GM12801 (cell line): ENCODE results near the gene GALNT4.

ENCODE experiments used
- TF ChIP-seq, protein P1 (sequence below): IDR thresholded peaks from one replicate; pipeline ENCODE4 v1.5.1; 2011; ENCODE audit warnings: control low read depth; ENCODE audit not compliant: insufficient read length; ENCODE audit errors: extremely low read depth

GALNT4 gene

GRCh38 chr12:89528434-89528833 is 3.8 kb upstream of the GALNT4 start:
- TF ChIP-seq, protein P1, sequence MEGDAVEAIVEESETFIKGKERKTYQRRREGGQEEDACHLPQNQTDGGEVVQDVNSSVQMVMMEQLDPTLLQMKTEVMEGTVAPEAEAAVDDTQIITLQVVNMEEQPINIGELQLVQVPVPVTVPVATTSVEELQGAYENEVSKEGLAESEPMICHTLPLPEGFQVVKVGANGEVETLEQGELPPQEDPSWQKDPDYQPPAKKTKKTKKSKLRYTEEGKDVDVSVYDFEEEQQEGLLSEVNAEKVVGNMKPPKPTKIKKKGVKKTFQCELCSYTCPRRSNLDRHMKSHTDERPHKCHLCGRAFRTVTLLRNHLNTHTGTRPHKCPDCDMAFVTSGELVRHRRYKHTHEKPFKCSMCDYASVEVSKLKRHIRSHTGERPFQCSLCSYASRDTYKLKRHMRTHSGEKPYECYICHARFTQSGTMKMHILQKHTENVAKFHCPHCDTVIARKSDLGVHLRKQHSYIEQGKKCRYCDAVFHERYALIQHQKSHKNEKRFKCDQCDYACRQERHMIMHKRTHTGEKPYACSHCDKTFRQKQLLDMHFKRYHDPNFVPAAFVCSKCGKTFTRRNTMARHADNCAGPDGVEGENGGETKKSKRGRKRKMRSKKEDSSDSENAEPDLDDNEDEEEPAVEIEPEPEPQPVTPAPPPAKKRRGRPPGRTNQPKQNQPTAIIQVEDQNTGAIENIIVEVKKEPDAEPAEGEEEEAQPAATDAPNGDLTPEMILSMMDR, result no peak

- TF ChIP-seq, protein P1, result no peak
These were observed 1.5 kb upstream of the GALNT4 start, which contains the start of gene POC1B for GRCh38 chr12:89525824-89526770. POC1B (minus strand) TSS chr12:89526047; CDS start chr12:89525895, 152 bp downstream.

DNA sequence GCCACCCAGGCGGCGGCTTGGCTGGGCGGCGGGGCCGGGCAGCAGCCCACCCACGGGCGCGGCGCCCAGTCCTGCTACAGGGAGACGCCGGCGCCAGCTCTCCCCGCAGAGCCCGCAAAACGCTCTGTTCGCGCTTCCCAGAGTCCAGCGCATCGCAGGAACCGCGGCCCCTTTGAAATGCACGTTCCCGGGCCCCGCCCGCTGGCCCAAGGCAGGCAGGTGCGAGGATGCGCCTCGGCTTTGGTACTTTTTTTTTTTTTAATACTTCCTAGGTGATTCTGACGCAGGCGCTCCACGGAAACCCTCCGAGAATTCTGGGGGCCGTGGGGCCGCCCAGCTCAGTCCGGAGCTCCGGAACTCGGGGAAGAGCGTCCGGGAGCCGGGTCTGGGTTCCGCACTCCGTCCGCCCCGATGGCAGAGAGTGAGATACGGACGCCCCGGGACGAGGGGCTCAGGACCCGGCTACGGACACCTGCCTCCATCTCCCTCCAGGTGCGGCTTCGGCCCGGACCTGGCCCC is 768 bp upstream of the GALNT4 start:
- TF ChIP-seq, protein P1, result no peak

DNA sequence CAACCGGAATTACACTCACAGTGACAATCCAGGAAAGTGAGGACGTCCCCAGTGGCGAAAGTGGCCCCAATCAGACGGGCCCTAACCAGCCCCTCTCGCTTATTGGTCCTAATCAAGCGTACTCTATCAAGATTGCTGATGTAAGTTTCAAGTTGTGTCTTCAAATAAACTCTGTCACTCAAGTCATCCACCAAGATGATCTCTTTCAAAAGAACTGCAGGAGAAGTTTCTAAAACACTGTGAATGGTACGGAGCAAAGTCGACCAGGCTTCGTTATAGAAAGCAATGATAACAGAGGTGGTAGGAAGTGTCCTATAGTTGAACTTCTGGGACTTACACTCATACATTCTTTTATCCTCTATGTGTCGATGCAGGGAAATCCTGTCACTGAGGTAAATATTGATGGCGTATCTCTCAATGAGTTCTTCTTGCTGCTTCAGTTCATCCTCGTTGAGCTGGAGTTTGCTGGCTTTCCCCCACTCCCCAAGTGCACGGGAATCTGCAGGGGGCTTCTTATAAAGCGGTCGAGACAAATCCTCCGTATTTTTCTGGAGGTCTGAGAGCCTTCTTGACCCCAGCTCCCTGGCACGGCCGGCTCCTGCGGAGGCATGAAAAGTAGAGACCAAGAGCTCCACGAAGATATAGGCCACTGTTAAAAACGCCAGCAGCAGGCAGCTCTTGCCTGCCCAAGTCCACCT is 604 bp downstream of the GALNT4 start:
- TF ChIP-seq, protein P1, result no peak

- TF ChIP-seq, protein P1, result no peak
These were observed 1.2 kb downstream of the GALNT4 start for GRCh38 chr12:89523393-89523792.

DNA sequence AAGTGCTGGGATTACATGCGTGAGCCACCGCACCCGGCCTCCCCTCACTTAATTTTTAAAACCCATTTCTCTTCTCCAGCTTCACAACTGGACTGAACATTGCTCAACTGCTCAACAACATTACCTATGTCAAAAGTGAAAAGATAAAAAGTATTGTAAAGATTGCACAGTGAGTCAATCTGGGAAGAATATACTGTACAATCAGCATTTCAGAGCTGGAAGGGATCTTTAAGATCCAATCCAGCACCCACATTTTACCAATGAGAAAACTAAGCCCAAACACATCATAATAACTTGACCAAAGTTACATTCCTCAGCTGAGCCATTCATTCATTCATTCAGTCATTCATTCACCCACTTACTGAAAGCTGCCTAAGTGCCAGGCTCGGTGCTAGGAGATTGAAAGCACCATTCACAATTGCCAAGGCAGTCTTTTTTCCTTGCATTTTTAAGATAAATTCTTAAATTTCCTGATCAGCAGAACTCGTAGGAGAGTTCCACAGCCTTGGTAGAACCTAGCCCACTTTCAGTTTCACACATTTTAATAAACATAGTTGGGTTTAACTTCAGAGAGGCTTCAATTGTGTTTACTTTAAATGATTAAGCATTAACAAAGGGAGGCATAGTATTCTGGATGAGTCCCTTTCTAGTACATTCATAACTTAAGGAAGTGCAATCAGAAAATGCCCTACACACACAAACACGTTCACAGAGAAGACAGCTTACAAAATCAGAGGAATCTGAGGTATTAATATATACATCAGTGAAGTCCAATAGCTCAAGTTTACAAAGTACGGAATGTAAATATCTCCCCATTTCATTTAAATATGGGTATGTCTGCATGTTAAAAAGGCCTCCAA is 3.0 kb downstream of the GALNT4 start:
- TF ChIP-seq, protein P1, result no peak

DNA sequence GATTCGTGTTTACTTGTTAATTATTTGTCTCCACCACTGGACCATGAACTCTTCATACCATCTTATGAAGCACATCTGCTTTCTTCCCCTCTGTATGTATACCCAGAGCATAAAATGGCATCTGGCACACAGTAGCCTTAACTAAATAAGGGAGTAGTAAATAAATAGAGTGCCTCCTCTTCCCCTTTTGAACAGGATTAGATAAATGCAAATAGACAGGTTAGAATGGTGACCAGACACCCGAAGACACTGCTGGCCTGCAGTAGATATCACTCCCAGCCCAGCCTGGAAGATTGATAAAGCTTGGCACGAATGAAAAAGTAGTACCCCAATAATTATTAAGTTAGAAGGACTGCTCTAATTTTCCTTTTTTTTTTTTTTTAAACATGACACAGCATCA is 6.9 kb downstream of the GALNT4 start:
- TF ChIP-seq, protein P1, result no peak
